Measurements from ENCODE around the gene MTHFD1.

GRCh38 chr14:64496764-64497163, 108.6 kb downstream of the MTHFD1 start:
- no peak for TF ChIP-seq ELF2 (CRISPR knock-in tag; IDR thresholded peaks at IDR 0.05)
- no peak for TF ChIP-seq POLR2A (conservative IDR thresholded peaks at IDR 0.05)
- TF ChIP-seq, protein P1, sequence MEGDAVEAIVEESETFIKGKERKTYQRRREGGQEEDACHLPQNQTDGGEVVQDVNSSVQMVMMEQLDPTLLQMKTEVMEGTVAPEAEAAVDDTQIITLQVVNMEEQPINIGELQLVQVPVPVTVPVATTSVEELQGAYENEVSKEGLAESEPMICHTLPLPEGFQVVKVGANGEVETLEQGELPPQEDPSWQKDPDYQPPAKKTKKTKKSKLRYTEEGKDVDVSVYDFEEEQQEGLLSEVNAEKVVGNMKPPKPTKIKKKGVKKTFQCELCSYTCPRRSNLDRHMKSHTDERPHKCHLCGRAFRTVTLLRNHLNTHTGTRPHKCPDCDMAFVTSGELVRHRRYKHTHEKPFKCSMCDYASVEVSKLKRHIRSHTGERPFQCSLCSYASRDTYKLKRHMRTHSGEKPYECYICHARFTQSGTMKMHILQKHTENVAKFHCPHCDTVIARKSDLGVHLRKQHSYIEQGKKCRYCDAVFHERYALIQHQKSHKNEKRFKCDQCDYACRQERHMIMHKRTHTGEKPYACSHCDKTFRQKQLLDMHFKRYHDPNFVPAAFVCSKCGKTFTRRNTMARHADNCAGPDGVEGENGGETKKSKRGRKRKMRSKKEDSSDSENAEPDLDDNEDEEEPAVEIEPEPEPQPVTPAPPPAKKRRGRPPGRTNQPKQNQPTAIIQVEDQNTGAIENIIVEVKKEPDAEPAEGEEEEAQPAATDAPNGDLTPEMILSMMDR (IDR thresholded peaks at IDR 0.05 in 2 of 3, conservative IDR thresholded peaks at IDR 0.05 in 1 of 3; ENCODE audit: insufficient read depth in 2 of 3, low read depth in 1 of 3, low read length in 3 of 3), result no peak
